Heart left ventricle (tissue), 16 donors: ENCODE data around the gene ADRM1. TPM values are rescaled to one million over a fixed set of nuclear protein-coding genes. Genes with fewer than 3 reads are reported as not detected.
A peak's percentile ranks its signal among the peaks of the same experiment; 100 is the strongest.

Experiments
- ATAC-seq, 4 donors: fragments of 200-7000 bp; cut with Tn5 transposase; one replicate each; pipeline ENCODE4 v1.9.1; 2020 to 2022; ENCODE audit warnings: moderate library complexity in 4 of 4, mild to moderate bottlenecking in 3 of 4, moderate number of reproducible peaks in 1 of 4
- DNase-seq, 5 donors: peaks; one replicate each; pipeline ENCODE4 v3.0.0-alpha.2; 2020
- H3K27ac ChIP-seq, 12 donors: fragments of 200-600 bp; sonication (generic) in 4 of 12; one replicate each; pipeline versions ENCODE4 v1.5.0 to v1.8.0; 2016 to 2022; ENCODE audit warnings: mild to moderate bottlenecking in 2 of 12
- H3K27me3 ChIP-seq, 9 donors: fragments of 200-600 bp; sonication (generic) in 2 of 9; one replicate each; pipeline versions ENCODE4 v1.5.1 to v1.8.0; 2016 to 2022; ENCODE audit warnings: mild to moderate bottlenecking in 3 of 9
- H3K36me3 ChIP-seq, 9 donors: fragments of 200-600 bp; sonication (generic) in 2 of 9; one replicate each; pipeline versions ENCODE4 v1.5.0 to v1.8.0; 2018 to 2022; ENCODE audit warnings: mild to moderate bottlenecking in 2 of 9
- H3K4me1 ChIP-seq, 12 donors: fragments of 200-600 bp; sonication (generic) in 4 of 12; one replicate each; pipeline versions ENCODE4 v1.5.0 to v1.8.0; 2016 to 2022; ENCODE audit warnings: mild to moderate bottlenecking in 3 of 12
- H3K4me3 ChIP-seq, 12 donors: fragments of 200-600 bp; sonication (generic) in 4 of 12; one replicate each; pipeline versions ENCODE4 v1.5.0 to v1.8.0; 2017 to 2022; ENCODE audit warnings: mild to moderate bottlenecking in 9 of 12, moderate library complexity in 4 of 12
- H3K9me3 ChIP-seq, 12 donors: fragments of 200-600 bp; sonication (generic) in 4 of 12; one replicate each; pipeline versions ENCODE4 v1.5.0 to v1.8.0; 2016 to 2022; ENCODE audit warnings: mild to moderate bottlenecking in 1 of 12
- POLR2A ChIP-seq, 2 donors: fragments of 450-650 bp; IDR thresholded peaks; one replicate each; pipeline ENCODE4 v1.6.1; 2017; ENCODE audit warnings: antibody characterized with exemption in 2 of 2, mild to moderate bottlenecking in 2 of 2, moderate library complexity in 2 of 2
- WGBS, 4 donors: extraction: QIAGEN DNeasy Blood & Tissue Kit in 2 of 4; methylation state at CpG; one replicate each; pipeline versions ENCODE4 v1.1.5 to v1.1.7; 2013 to 2018; 5-methylcytosine and 5-hydroxymethylcytosine counted together
- intact Hi-C, 10 donors: fragments of 100-400 bp; cut with DNase I; formaldehyde crosslinking; loops; one replicate each; pipeline versions ENCODE4 v1.11.1 to v1.14.2; 2022
- polyA plus RNA-seq, 2 donors: library from polyadenylated mRNA; stranded (reverse); fragments of 200-250 nt; gene quantifications; one replicate each; pipeline ENCODE4 v1.2.3, GENCODE V29; 2013
- total RNA-seq, 9 donors: library from RNA; depleted of rRNA in 2 of 9; stranded (reverse); fragments of >200 nt in 2 of 9; fragmentation: NEBNext Ultra II Directional in 3 of 9; extraction: Animal tissue kit (Norgen Biotek cat#: 25700) in 3 of 9; gene quantifications; one replicate each; pipeline versions ENCODE4 v1.1.0 to v1.2.4, GENCODE V29; 2016 to 2023
- TF ChIP-seq, protein P1 (sequence below), 12 donors: fragments of 200-600 bp; sonication (generic) in 4 of 12; IDR thresholded peaks; one replicate each; pipeline versions ENCODE4 v1.5.0 to v1.8.0; 2018 to 2022; ENCODE audit warnings: antibody characterized with exemption in 12 of 12, mild to moderate bottlenecking in 5 of 12
- donor health status: ischemic (EF 13 %, LVEDD 7.1; RV severe dilation, severe dysfunction).
- donor health status: healthy with polysubstance abuse.
- donor health status: DM: no; HTN: yes; CAD: no.
- donor health status: DM: no; HTN: no; CAD: no.
- donor health status: ischemic (EF 25% LVEDD 6.9; RV normal size, moderate dysfunction).
- donor health status: ischemic (EF 25% LVEDD 5.7; RV mildly dilated, moderate dysfunction).
- donor health status: healthy.
- donor health status: DM: yes; HTN: yes; CAD: no.
- donor health status: ischemic (EF 35%, LVEDD 5.7; RV mildly dilated, moderate dysfunction).
- donor health status: nonischemic (EF 11% LVEDD 7.7; RV severe dilation, severe dysfunction).
- donor health status: DM: yes; HTN: yes; CAD: no.
- donor health status: PGD.
- donor health status: ischemic (EF 29% LVEDD 5.4; RV normal size, mild dysfunction).
- donor health status: nonischemic (EF 23%, LVEDD 6.1; RV moderate dilation, normal function).

The ADRM1 gene
- total and polyA plus RNA-seq, 11 donors, result 66.8 to 218 (median 79.9) TPM

GRCh38 chr20:62336329-62336728, 33.5 kb downstream of the ADRM1 start:
- intact Hi-C loops, result no loop called here
- Histone ChIP-seq H3K27me3 (no peaks in the 10 kb centered on the region), H3K4me3 (no peak overlapping the region), H3K9me3 (peaks cover 0 to 3% (median 0%) of the 10 kb centered on the region in 12 donors), H3K27ac (no peak overlapping the region), H3K4me1 (peaks cover 0 to 5% (median 0%) of the 10 kb centered on the region in 12 donors), H3K36me3 (peaks cover 0 to 96% (median 89%) of the 10 kb centered on the region in 9 donors)
- 82 to 87% (median 86%) methylated on average over 9 to 11 of the region's 11 CpGs for WGBS, 4 donors
- TF ChIP-seq, protein P1, sequence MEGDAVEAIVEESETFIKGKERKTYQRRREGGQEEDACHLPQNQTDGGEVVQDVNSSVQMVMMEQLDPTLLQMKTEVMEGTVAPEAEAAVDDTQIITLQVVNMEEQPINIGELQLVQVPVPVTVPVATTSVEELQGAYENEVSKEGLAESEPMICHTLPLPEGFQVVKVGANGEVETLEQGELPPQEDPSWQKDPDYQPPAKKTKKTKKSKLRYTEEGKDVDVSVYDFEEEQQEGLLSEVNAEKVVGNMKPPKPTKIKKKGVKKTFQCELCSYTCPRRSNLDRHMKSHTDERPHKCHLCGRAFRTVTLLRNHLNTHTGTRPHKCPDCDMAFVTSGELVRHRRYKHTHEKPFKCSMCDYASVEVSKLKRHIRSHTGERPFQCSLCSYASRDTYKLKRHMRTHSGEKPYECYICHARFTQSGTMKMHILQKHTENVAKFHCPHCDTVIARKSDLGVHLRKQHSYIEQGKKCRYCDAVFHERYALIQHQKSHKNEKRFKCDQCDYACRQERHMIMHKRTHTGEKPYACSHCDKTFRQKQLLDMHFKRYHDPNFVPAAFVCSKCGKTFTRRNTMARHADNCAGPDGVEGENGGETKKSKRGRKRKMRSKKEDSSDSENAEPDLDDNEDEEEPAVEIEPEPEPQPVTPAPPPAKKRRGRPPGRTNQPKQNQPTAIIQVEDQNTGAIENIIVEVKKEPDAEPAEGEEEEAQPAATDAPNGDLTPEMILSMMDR (IDR thresholded peaks at IDR 0.05), result no peak
- TF ChIP-seq POLR2A (IDR thresholded peaks at IDR 0.05), result no peak
- ATAC-seq, result no peak
- DNase-seq, result peak in 2 of 5 donors; percentile 15 to 20

DNA sequence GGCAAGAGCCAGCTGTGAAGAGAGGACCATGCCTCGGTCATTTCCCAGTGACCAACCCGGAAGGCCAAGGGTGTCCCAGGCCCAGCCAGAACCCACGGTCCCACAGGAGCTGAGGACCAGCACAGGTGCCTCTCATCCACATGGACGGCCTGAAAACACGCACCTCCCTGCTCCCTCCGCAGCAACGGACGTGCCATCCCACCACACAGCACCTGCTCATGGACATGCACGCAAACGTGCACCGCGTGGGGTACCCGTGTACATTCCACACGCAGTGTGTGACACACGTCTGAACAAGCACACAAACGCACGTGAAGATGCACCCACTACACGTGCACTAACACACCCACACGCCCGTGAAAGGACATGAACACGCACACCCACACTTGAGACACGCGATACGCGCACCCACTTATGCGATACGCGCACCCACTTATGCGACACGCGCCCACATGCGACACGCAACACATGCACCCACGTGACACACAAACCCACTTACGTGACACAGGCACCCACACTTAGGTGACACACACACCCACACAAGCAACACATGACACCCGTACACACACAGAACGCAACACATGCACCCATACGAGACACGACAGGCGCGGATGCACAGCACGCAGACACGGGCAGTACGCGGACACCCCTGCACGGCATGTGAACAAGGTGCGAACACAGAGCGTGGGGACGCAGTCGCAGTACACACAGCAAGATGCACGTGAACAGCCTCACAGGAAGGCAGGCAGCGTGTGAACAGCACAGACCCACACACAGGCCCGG, 34.2 kb downstream of the ADRM1 start:
- Histone ChIP-seq H3K27me3 (no peaks in the 10 kb centered on the region), H3K9me3 (peaks cover 0 to 4% (median 0%) of the 10 kb centered on the region in 12 donors), H3K4me3 (no peak overlapping the region), H3K27ac (no peak overlapping the region), H3K4me1 (no peaks in the 10 kb centered on the region), H3K36me3 (peaks cover 0 to 96% (median 84%) of the 10 kb centered on the region in 9 donors)
- intact Hi-C loops, result no loop called here
- WGBS, 4 donors, result 93 to 95% (median 94%) methylated on average over 50 to 53 of the region's 53 CpGs
- ATAC-seq (no peak), DNase-seq (peak in 2 of 5 donors; percentile 27 to 60)
- TF ChIP-seq POLR2A (IDR thresholded peaks at IDR 0.05), result no peak
- TF ChIP-seq, protein P1 (IDR thresholded peaks at IDR 0.05), result no peak

GRCh38 chr20:62337558-62338293, 34.9 kb downstream of the ADRM1 start:
- H3K4me3 ChIP-seq, result no peak overlapping the region
- no peak for TF ChIP-seq POLR2A (IDR thresholded peaks at IDR 0.05)
- TF ChIP-seq, protein P1 (IDR thresholded peaks at IDR 0.05), result no peak
- H3K9me3 ChIP-seq, result peaks cover 0 to 4% (median 0%) of the 10 kb centered on the region in 12 donors
- H3K27me3 ChIP-seq, result no peaks in the 10 kb centered on the region
- H3K27ac ChIP-seq, result no peak overlapping the region
- peak in 2 of 4 donors; percentile 6 to 8 for ATAC-seq
- H3K4me1 ChIP-seq, result no peaks in the 10 kb centered on the region
- 86 to 96% (median 88%) methylated on average over 23 to 34 of the region's 34 CpGs for WGBS, 4 donors
- peak in 2 of 5 donors; percentile 17 to 57 for DNase-seq
- intact Hi-C loops, result no loop called here
- peaks cover 0 to 95% (median 77%) of the 10 kb centered on the region in 9 donors for H3K36me3 ChIP-seq

DNA sequence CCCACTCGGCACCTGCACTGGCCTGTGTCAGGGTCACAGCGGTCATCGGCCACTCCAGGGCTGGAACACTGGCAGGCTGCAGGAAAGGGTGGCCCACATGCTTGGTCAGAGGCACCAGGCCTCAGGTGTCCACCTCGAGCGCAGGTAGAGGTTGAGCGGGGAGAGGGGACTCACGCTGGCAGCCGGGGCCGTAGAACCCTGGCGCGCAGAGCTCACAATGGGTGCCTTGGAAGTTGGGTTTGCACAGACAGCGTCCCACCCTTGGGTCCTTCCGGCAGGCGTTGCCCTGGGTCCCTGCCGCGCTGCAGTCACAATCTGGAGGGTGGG, 35.5 kb downstream of the ADRM1 start:
- TF ChIP-seq, protein P1 (IDR thresholded peaks at IDR 0.05), result no peak
- no peak for TF ChIP-seq POLR2A (IDR thresholded peaks at IDR 0.05)
- peak in 2 of 5 donors; percentile 16 to 40 for DNase-seq
- H3K36me3 ChIP-seq, result peaks cover 0 to 95% (median 77%) of the 10 kb centered on the region in 9 donors
- ATAC-seq, result peak in 1 of 4 donors; percentile 3
- H3K27me3 ChIP-seq, result no peaks in the 10 kb centered on the region
- H3K4me1 ChIP-seq, result no peaks in the 10 kb centered on the region
- no peak overlapping the region for H3K4me3 ChIP-seq
- peaks cover 0 to 4% (median 0%) of the 10 kb centered on the region in 12 donors for H3K9me3 ChIP-seq
- no peak overlapping the region for H3K27ac ChIP-seq
- intact Hi-C loops, result no loop called here
- 92 to 96% (median 94%) methylated on average over 6 to 16 of the region's 16 CpGs for WGBS, 4 donors
